ENCODE measurements around the gene AMPD2. TPM values are rescaled to one million over a fixed set of nuclear protein-coding genes. Genes with fewer than 3 reads are reported as not detected.

Gene AMPD2
- total and polyA plus RNA-seq, 2 of the 8 experiments (the other 6 are each of a cell fraction or from before 2014, with no cell fraction given), result 37.2 to 67.7 TPM

GRCh38 chr1:109649491-109649914 is 29.9 kb downstream of the AMPD2 start:
- Histone ChIP-seq H2AK5ac (ENCODE audit: low read depth, low read length) (no peak overlapping the region), H3K14ac (ENCODE audit: insufficient read length) (no peak overlapping the region), H3K56ac (replicated peaks; ENCODE audit: insufficient read length, low read depth, low read length) (no peak overlapping the region), H2BK20ac (ENCODE audit: low read length) (no peak overlapping the region), H2BK12ac (ENCODE audit: low read depth, low read length) (no peak overlapping the region), H3K4me1 (replicated peaks in 1 of 4; ENCODE audit: control insufficient read depth in 3 of 4, insufficient read depth in 4 of 4, low read length in 3 of 4) (no peaks in the 10 kb centered on the region), H3K79me1 (ENCODE audit: low read depth, low read length) (no peaks in the 10 kb centered on the region), H3K4me2 (ENCODE audit: insufficient read depth in 1 of 2, low read depth in 2 of 2, low read length in 2 of 2) (no peak overlapping the region), H3K4me3 (ENCODE audit: extremely low read depth in 1 of 4, insufficient read depth in 2 of 4, low read depth in 3 of 4, low read length in 4 of 4) (no peak overlapping the region), H4K20me1 (replicated peaks in 1 of 2; ENCODE audit: control insufficient read depth in 1 of 2, insufficient read depth in 2 of 2, low read length in 2 of 2) (no peaks in the 10 kb centered on the region), H3K27ac (ENCODE audit: low read depth, low read length) (no peak overlapping the region), H3K23me2 (ENCODE audit: low read depth, low read length) (no peaks in the 10 kb centered on the region), H3K9me3 (ENCODE audit: insufficient read depth in 2 of 2, low read depth in 1 of 2, low read length in 1 of 2) (no peaks in the 10 kb centered on the region), H4K91ac (replicated peaks; ENCODE audit: insufficient read length, low read length) (no peak overlapping the region), H3K79me2 (ENCODE audit: control insufficient read depth in 1 of 2, insufficient read depth in 2 of 2, low read length in 2 of 2) (no peaks in the 10 kb centered on the region), H3K23ac (ENCODE audit: insufficient read length) (no peak overlapping the region), H2BK15ac (ENCODE audit: low read length) (no peak overlapping the region), H4K5ac (ENCODE audit: insufficient read length, low read depth, low read length) (no peak overlapping the region), H2BK5ac (ENCODE audit: low read depth, low read length) (no peak overlapping the region), H4K8ac (ENCODE audit: extremely low read depth, insufficient read depth, low read length) (no peak overlapping the region), H3K9ac (replicated peaks in 1 of 4; ENCODE audit: extremely low read depth in 1 of 4, low read depth in 3 of 4, low read length in 3 of 4) (no peak overlapping the region), H3K36me3 (ENCODE audit: control insufficient read depth in 2 of 4, insufficient read depth in 4 of 4, low read length in 3 of 4) (no peaks in the 10 kb centered on the region), H3K4ac (replicated peaks; ENCODE audit: insufficient read length, low read depth, low read length) (no peak overlapping the region), H3K27me3 (replicated peaks in 1 of 4; ENCODE audit: control insufficient read depth in 3 of 4, extremely low read depth in 1 of 4, insufficient read depth in 3 of 4, low read length in 3 of 4) (peaks cover 0 to 2% (median 2%) of the 10 kb centered on the region in 4 experiments; a peak in 6 of 7 replicates), H2AFZ (ENCODE audit: low read length) (no peak overlapping the region), H3K18ac (ENCODE audit: extremely low read depth, low read length) (no peak overlapping the region), H2BK120ac (replicated peaks; ENCODE audit: low read depth, low read length) (no peak overlapping the region)
- FAIRE-seq (no peak), DNase-seq (ENCODE audit: low read depth in 1 of 2, low spot score in 2 of 2) (no peak)
- ChIA-PET CTCF (ENCODE audit: partially characterized antibody) (interaction anchor here (0.8 to 11.8 kb wide), 12 partner anchors 9 to 124 kb away, joined by 3 to 185 read pairs (median 4); partner anchors contain the start of genes GSTM1 and GSTM2), POLR2A (ENCODE audit: partially characterized antibody) (interaction anchor here (0.6 to 1.8 kb wide), 4 partner anchors 9 to 532 kb away, joined by 3 read pairs; no protein-coding TSS in a partner anchor)
- 84% methylated on average over 4 of the region's 4 CpGs; no CpG with 5 or more reads in 1 of the 2 experiments for WGBS, 2 experiments (ENCODE audit: extremely low coverage in 1 of 2, insufficient coverage in 1 of 2, insufficient read length in 1 of 2, insufficient replicate concordance in 2 of 2, low coverage in 1 of 2, low lambda C conversion rate in 2 of 2, missing lambda C conversion rate in 1 of 2)
- TF ChIP-seq CBX5 (IDR thresholded peaks at IDR 0.05; ENCODE audit: low read depth, low read length), result no peak
- no peak for TF ChIP-seq SUZ12 (IDR thresholded peaks at IDR 0.05; ENCODE audit: low read length)
- no peak for TF ChIP-seq JUND (IDR thresholded peaks at IDR 0.05; ENCODE audit: low read length)
- no peak for TF ChIP-seq EZH2 (IDR thresholded peaks at IDR 0.05; ENCODE audit: low read depth, low read length, severe bottlenecking)
- TF ChIP-seq HDAC2 (IDR thresholded peaks at IDR 0.05; ENCODE audit: borderline replicate concordance in 1 of 2, low read depth in 2 of 2, low read length in 2 of 2), result no peak
- no peak for TF ChIP-seq EP300 (IDR thresholded peaks at IDR 0.05; ENCODE audit: borderline replicate concordance in 1 of 2, low read depth in 2 of 2, low read length in 2 of 2)
- no peak for TF ChIP-seq YY1 (IDR thresholded peaks at IDR 0.05; ENCODE audit: low read depth, low read length)
- no peak for TF ChIP-seq BCL11A (IDR thresholded peaks at IDR 0.05; ENCODE audit: low read depth in 2 of 2, low read length in 2 of 2)
- TF ChIP-seq SIX5 (IDR thresholded peaks at IDR 0.05; ENCODE audit: low read depth, low read length), result no peak
- no peak for TF ChIP-seq CTBP2 (IDR thresholded peaks at IDR 0.05; ENCODE audit: borderline replicate concordance, insufficient read depth, insufficient read length, low read length)

Data from H1 (cell line).